ENCODE data around the gene LRRC74B. TPM values are rescaled to one million over a fixed set of nuclear protein-coding genes. Genes with fewer than 3 reads are reported as not detected.
A peak's percentile ranks its signal among the peaks of the same experiment; 100 is the strongest.

Gene LRRC74B
- total RNA-seq, 1 donor from 2014 or later = not detected

DNA sequence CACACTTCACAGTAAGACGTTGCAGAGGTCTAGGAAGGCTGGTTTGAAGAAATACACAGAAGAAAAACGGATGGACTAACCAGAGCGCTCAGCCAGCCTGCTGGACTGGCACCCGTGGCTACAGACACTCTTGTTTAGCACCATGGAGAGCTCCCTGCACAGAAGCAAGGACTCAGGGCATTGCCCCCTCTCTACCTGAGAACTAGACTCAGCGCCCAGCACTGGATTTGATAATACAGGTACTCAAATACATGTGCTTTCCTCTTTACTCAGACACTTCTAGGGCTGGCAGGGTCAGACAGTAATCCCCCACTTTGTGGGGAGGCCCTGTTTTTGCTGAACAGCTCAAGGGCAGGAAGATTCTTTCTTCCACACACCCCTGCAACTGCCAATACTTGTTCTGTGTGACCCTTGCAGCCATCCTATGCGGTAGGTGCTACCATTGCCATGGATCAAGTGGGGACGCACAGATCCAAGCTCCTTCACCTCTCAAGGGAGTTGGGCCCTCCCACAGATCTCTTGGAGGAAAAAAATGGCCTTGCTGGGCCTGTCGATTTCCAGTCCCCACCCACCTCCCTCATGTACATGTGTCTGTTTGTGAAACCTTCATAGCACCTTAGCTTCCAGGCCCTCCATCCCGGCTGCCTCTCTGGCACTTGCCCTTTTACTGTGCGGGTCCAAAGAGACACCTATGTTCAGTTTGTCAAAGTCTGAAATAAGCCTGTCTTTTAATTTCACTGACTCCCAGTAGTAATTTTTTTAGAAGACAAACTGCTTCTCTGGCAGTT is 35.9 kb upstream of the LRRC74B start:
- no peak overlapping the region for H3K4me3 Mint-ChIP-seq (ENCODE audit: unreplicated experiment)
- TF ChIP-seq CTCF (IDR thresholded peaks at IDR 0.05; ENCODE audit: insufficient read depth, low read depth, low read length) (no peak), EZH2 (IDR thresholded peaks at IDR 0.05; ENCODE audit: insufficient read depth, low read length) (no peak)
- FAIRE-seq = no peak
- Histone ChIP-seq H3K36me3 (ENCODE audit: insufficient read depth, low read length) (no peaks in the 10 kb centered on the region), H3K9ac (ENCODE audit: low read length) (no peak overlapping the region), H3K9me3 (ENCODE audit: insufficient read depth, low read depth, low read length) (no peaks in the 10 kb centered on the region), H3K27me3 (ENCODE audit: insufficient read depth, low read length) (no peaks in the 10 kb centered on the region), H3K4me3 (ENCODE audit: insufficient read depth, low read depth, low read length) (no peak overlapping the region), H3K4me2 (ENCODE audit: low read length) (no peak overlapping the region), H3K27ac (ENCODE audit: low read depth, low read length) (no peak overlapping the region), H2AFZ (ENCODE audit: low read depth, low read length) (no peak overlapping the region), H4K20me1 (ENCODE audit: insufficient read depth, low read length) (no peaks in the 10 kb centered on the region), H3K79me2 (ENCODE audit: insufficient read depth, low read length) (no peaks in the 10 kb centered on the region), H3K4me1 (ENCODE audit: insufficient read depth, low read length) (peaks cover 13% of the 10 kb centered on the region)
- H3K27ac Mint-ChIP-seq (ENCODE audit: unreplicated experiment) = no peak overlapping the region
- DNase-seq (ENCODE audit: low read depth) = peak; percentile 33
- peaks cover 3% of the 10 kb centered on the region for H3K4me1 Mint-ChIP-seq (ENCODE audit: low read depth, unreplicated experiment)
- H3K36me3 Mint-ChIP-seq (ENCODE audit: low read depth, unreplicated experiment) = no peaks in the 10 kb centered on the region
- no peaks in the 10 kb centered on the region for H3K9me3 Mint-ChIP-seq (ENCODE audit: unreplicated experiment)
- peaks cover 5% of the 10 kb centered on the region for H3K27me3 Mint-ChIP-seq (ENCODE audit: low read depth, unreplicated experiment)

DNA sequence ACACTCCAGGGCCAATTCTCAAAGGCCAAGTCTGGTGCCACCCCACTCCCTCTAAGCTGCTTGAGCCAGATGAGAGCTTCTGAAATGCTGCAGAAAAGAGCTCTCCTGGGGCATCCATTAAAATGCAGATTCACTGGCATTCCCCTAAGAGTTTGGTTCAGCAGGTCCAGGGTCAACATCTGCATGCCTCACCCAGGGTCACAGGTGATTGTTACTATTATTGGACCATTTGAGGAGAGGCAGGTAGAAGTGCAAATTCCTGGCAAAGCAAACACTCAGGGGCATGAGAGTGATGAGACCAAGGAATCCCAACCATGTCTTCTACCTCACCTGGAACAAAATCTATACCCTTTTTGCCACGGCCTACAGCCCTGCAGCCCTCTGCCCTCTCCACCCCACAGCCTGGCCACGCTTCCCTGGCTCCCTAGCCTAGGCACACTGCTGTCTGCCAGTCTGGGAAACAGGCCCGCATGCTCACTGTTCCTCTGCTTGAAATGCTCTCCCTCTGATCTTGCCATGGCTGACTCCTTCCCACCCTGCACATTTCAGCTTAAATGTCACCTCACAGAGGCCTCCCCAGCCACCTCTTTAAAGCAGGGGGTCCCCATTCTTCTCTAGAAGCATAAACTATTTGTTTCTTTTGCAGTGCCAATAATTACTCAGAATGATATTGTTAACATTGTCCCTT is 35.2 kb upstream of the LRRC74B start:
- peaks cover 19% of the 10 kb centered on the region for H3K4me1 ChIP-seq (ENCODE audit: insufficient read depth, low read length)
- no peak overlapping the region for H3K4me2 ChIP-seq (ENCODE audit: low read length)
- H3K4me3 ChIP-seq (ENCODE audit: insufficient read depth, low read depth, low read length) = no peak overlapping the region
- no peaks in the 10 kb centered on the region for H4K20me1 ChIP-seq (ENCODE audit: insufficient read depth, low read length)
- peaks cover 8% of the 10 kb centered on the region for H3K4me1 Mint-ChIP-seq (ENCODE audit: low read depth, unreplicated experiment)
- no peaks in the 10 kb centered on the region for H3K9me3 Mint-ChIP-seq (ENCODE audit: unreplicated experiment)
- TF ChIP-seq EZH2 (IDR thresholded peaks at IDR 0.05; ENCODE audit: insufficient read depth, low read length) (no peak), CTCF (IDR thresholded peaks at IDR 0.05; ENCODE audit: insufficient read depth, low read depth, low read length) (no peak)
- no peak overlapping the region for H2AFZ ChIP-seq (ENCODE audit: low read depth, low read length)
- H3K27me3 ChIP-seq (ENCODE audit: insufficient read depth, low read length) = no peaks in the 10 kb centered on the region
- H3K9ac ChIP-seq (ENCODE audit: low read length) = no peak overlapping the region
- no peak overlapping the region for H3K4me3 Mint-ChIP-seq (ENCODE audit: unreplicated experiment)
- H3K27ac Mint-ChIP-seq (ENCODE audit: unreplicated experiment) = no peak overlapping the region
- no peaks in the 10 kb centered on the region for H3K9me3 ChIP-seq (ENCODE audit: insufficient read depth, low read depth, low read length)
- no peak for DNase-seq (ENCODE audit: low read depth)
- H3K79me2 ChIP-seq (ENCODE audit: insufficient read depth, low read length) = no peaks in the 10 kb centered on the region
- no peaks in the 10 kb centered on the region for H3K36me3 Mint-ChIP-seq (ENCODE audit: low read depth, unreplicated experiment)
- H3K36me3 ChIP-seq (ENCODE audit: insufficient read depth, low read length) = no peaks in the 10 kb centered on the region
- H3K27ac ChIP-seq (ENCODE audit: low read depth, low read length) = no peak overlapping the region
- H3K27me3 Mint-ChIP-seq (ENCODE audit: low read depth, unreplicated experiment) = peaks cover 5% of the 10 kb centered on the region
- FAIRE-seq = no peak
